Neuronal stem cell (in vitro differentiated cells): Measurements from ENCODE around the gene CYP2W1.

Experiments
- DNase-seq: peaks from one replicate; pipeline ENCODE4 v3.0.0-alpha.2; 2013; ENCODE audit warnings: low spot score
- H2AFZ ChIP-seq: one replicate; pipeline ENCODE4 v1.6.1; 2013; ENCODE audit warnings: mild to moderate bottlenecking, low read length, inconsistent platforms
- H2AK5ac ChIP-seq: 2 replicates; pipeline ENCODE4 v1.6.1; 2013; ENCODE audit warnings: low read depth, mild to moderate bottlenecking, inconsistent platforms, low read length, moderate library complexity, mixed read lengths
- H2BK120ac ChIP-seq: 2 replicates; pipeline ENCODE4 v1.6.1; 2013; ENCODE audit warnings: low read depth, mild to moderate bottlenecking, inconsistent platforms, low read length, moderate library complexity, mixed read lengths
- H2BK12ac ChIP-seq: one replicate; pipeline ENCODE4 v1.6.1; 2013; ENCODE audit warnings: low read length, inconsistent platforms
- H2BK15ac ChIP-seq: 2 replicates; pipeline ENCODE4 v1.6.1; 2013; ENCODE audit warnings: mild to moderate bottlenecking, low read length, inconsistent platforms, mixed read lengths
- H2BK5ac ChIP-seq: one replicate; pipeline ENCODE4 v1.6.1; 2013; ENCODE audit warnings: inconsistent platforms, mild to moderate bottlenecking, low read length, moderate library complexity
- H3K14ac ChIP-seq: one replicate; pipeline ENCODE4 v1.6.1; 2013; ENCODE audit warnings: low read length, inconsistent platforms
- H3K18ac ChIP-seq: 2 replicates; pipeline ENCODE4 v1.6.1; 2013; ENCODE audit warnings: low read length, inconsistent platforms
- H3K23ac ChIP-seq: 2 replicates; pipeline ENCODE4 v1.6.1; 2013; ENCODE audit warnings: low read depth, mild to moderate bottlenecking, mixed read lengths, low read length, inconsistent platforms; ENCODE audit not compliant: poor library complexity
- H3K27ac ChIP-seq: replicated peaks from 3 replicates; pipeline ENCODE4 v1.5.1; 2013; ENCODE audit warnings: low read length, inconsistent platforms
- H3K27me3 ChIP-seq, 3 experiments: 2 replicates each; pipeline ENCODE4 v1.6.1; 2013; ENCODE audit warnings: low read length in 3 of 3, mild to moderate bottlenecking in 2 of 3, inconsistent platforms in 1 of 3, low read depth in 1 of 3, mixed read lengths in 1 of 3, moderate library complexity in 1 of 3; ENCODE audit not compliant: control insufficient read depth in 3 of 3, insufficient read depth in 3 of 3
- H3K36me3 ChIP-seq, 2 donors: replicated peaks in 1 of 2; 2 replicates each; pipeline ENCODE4 v1.6.1; 2013; ENCODE audit warnings: low read length in 2 of 2; ENCODE audit not compliant: control insufficient read depth in 2 of 2, insufficient read depth in 2 of 2
- H3K4ac ChIP-seq: 2 replicates; pipeline ENCODE4 v1.6.1; 2013; ENCODE audit warnings: inconsistent platforms, mild to moderate bottlenecking, low read length, moderate library complexity
- H3K4me1 ChIP-seq, 2 donors: 1 replicate in 1 of 2; 2 replicates in 1 of 2; pipeline ENCODE4 v1.6.1; 2013; ENCODE audit warnings: low read length in 2 of 2, low read depth in 1 of 2; ENCODE audit not compliant: control insufficient read depth in 2 of 2, insufficient read depth in 1 of 2
- H3K4me2 ChIP-seq: one replicate; pipeline ENCODE4 v1.6.1; 2013; ENCODE audit warnings: mild to moderate bottlenecking, low read length, inconsistent platforms; ENCODE audit not compliant: insufficient read depth, poor library complexity, severe bottlenecking
- H3K4me3 ChIP-seq, 2 donors: 2 replicates each; pipeline ENCODE4 v1.5.1; 2013; ENCODE audit warnings: low read length in 2 of 2, mild to moderate bottlenecking in 2 of 2, inconsistent platforms in 1 of 2, moderate library complexity in 1 of 2
- H3K79me1 ChIP-seq: one replicate; pipeline ENCODE4 v1.6.1; 2013; ENCODE audit warnings: low read depth, mild to moderate bottlenecking, inconsistent platforms, low read length, moderate library complexity
- H3K9ac ChIP-seq: one replicate; pipeline ENCODE4 v1.6.1; 2013; ENCODE audit warnings: mild to moderate bottlenecking, low read depth, low read length, inconsistent platforms; ENCODE audit not compliant: poor library complexity
- H3K9me3 ChIP-seq, 2 donors: replicated peaks in 1 of 2; 2 replicates each; pipeline versions ENCODE3 to v1.6.1; 2013; ENCODE audit warnings: low read length in 2 of 2, mild to moderate bottlenecking in 2 of 2, inconsistent platforms in 1 of 2, low read depth in 1 of 2, mixed read lengths in 1 of 2, moderate library complexity in 1 of 2; ENCODE audit not compliant: control insufficient read depth in 2 of 2, insufficient read depth in 1 of 2
- H4K8ac ChIP-seq: one replicate; pipeline ENCODE4 v1.6.1; 2013; ENCODE audit warnings: low read depth, mild to moderate bottlenecking, inconsistent platforms, low read length, moderate library complexity
- H4K91ac ChIP-seq: one replicate; pipeline ENCODE4 v1.6.1; 2013; ENCODE audit warnings: low read length, low read depth, mild to moderate bottlenecking, inconsistent platforms; ENCODE audit not compliant: poor library complexity
- WGBS, 2 donors: extraction: QIAGEN DNeasy Blood & Tissue Kit; methylation state at CpG; one replicate each; pipeline ENCODE4 v1.1.7; 2013; ENCODE audit warnings: missing lambda C conversion rate in 2 of 2, mixed read lengths in 1 of 2; ENCODE audit not compliant: insufficient read length in 2 of 2, insufficient replicate concordance in 1 of 2; ENCODE audit errors: extremely low coverage in 2 of 2; 5-methylcytosine and 5-hydroxymethylcytosine counted together

The CYP2W1 gene

DNA sequence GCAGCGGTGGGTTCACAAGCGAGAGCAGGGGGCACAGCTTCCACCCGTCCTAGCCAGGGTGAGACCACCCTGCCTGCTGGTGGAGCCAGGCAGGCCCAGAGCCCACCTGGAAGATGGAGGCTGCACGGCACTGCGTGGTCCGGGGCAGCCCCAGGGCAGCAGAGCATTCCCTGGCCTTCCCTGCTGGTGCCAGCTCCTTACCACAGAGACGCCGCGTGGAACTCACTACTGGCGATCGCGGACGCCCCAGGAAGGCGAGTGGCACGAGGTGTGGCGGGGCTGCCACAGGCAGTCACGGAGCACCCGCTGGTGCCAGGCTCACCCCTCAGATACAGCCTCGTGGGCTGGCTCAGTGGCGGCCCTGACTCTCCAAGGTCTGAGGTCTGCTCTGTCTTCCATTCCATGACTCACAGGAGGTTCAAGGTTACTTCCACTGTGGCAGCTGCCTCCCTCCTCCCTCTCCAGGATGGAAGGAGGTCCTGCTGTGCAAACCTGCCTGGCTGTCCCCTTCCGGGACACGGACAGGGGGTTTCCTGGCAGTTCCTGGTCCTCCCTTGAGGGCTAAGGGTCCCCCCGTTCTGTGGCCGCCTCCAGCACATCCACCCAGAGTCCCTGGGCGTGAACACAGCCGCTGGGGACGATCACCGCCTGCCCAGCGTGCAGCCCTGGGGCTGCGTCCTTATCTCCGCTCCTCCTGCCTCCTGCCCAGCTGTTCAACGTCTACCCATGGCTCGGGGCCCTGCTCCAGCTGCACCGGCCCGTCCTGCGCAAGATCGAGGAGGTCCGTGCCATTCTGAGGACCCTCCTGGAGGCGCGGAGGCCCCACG, 3.1 kb downstream of the CYP2W1 start:
- Histone ChIP-seq H3K9ac (peak overlapping the region; percentile 60), H4K91ac (no peak overlapping the region), H2AK5ac (peak overlapping the region; percentile 97), H2BK5ac (no peak overlapping the region), H2BK120ac (no peak overlapping the region), H2BK15ac (no peak overlapping the region), H3K79me1 (peaks cover 2% of the 10 kb centered on the region), H3K14ac (peak overlapping the region; percentile 94), H2AFZ (no peak overlapping the region), H3K9me3 (no peaks in the 10 kb centered on the region), H3K18ac (peak overlapping the region; percentile 89), H2BK12ac (no peak overlapping the region), H3K4me2 (no peak overlapping the region), H3K4ac (no peak overlapping the region), H3K36me3 (no peaks in the 10 kb centered on the region), H3K27ac (no peak overlapping the region), H3K23ac (peak overlapping the region; percentile 52), H3K4me1 (peaks cover 3 to 9% of the 10 kb centered on the region in 2 donors), H3K27me3 (no peaks in the 10 kb centered on the region), H4K8ac (no peak overlapping the region), H3K4me3 (no peak overlapping the region)
- DNase-seq, result no peak
- no CpG with 5 or more reads among the region's 41 CpGs for WGBS, 2 donors

DNA sequence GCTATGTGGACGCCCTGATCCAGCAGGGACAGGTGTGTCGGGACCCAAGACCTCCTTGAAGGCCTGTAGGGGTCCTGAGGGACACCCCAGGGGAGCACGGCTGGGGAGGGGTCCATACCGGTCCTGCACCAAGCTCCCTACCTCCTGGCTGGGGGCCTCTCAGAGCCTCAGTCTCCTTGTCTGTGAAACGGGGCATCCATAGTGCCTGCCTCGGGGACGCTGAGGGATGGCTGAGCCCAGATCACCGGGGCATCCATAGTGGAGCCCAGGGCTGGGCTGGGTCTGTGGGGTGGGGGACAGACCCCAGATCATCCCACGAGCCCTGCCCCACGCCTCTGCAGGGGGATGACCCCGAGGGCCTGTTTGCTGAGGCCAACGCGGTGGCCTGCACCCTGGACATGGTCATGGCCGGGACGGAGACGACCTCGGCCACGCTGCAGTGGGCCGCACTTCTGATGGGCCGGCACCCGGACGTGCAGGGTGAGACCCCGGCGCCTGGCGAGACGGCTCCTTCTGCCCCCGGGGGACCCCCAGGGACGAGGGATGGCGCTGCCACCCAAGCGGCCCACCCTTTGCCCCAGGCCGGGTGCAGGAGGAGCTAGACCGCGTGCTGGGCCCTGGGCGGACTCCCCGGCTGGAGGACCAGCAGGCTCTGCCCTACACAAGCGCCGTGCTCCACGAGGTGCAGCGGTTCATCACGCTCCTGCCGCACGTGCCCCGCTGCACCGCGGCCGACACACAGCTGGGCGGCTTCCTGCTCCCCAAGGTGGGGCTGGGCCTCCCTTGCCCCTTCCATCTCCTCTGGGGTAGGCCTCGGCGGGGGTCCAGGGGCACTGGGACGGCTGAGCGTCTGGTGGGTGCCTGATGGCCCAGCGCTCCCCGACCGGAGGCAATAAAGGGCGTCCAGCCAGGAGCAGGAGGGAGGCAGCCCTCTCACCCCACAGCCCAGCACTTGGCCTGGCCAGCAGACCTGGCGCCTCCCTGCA, 4.1 kb downstream of the CYP2W1 start:
- no peak overlapping the region for H2AFZ ChIP-seq
- H2BK15ac ChIP-seq, result peak overlapping the region; percentile 75
- peak overlapping the region; percentile 65 for H3K23ac ChIP-seq
- H3K9me3 ChIP-seq, result no peaks in the 10 kb centered on the region
- no peak overlapping the region for H3K4me2 ChIP-seq
- H3K36me3 ChIP-seq, result no peaks in the 10 kb centered on the region
- no CpG with 5 or more reads among the region's 56 CpGs for WGBS, 2 donors
- DNase-seq, result no peak
- H3K79me1 ChIP-seq, result peaks cover 2% of the 10 kb centered on the region
- H4K91ac ChIP-seq, result peak overlapping the region; percentile 85
- H2AK5ac ChIP-seq, result peak overlapping the region; percentile 97
- no peak overlapping the region for H2BK120ac ChIP-seq
- H4K8ac ChIP-seq, result peak overlapping the region; percentile 3
- no peak overlapping the region for H3K14ac ChIP-seq
- H3K27ac ChIP-seq, result no peak overlapping the region
- no peak overlapping the region for H3K4me3 ChIP-seq
- peak overlapping the region; percentile 77 for H3K9ac ChIP-seq
- H2BK12ac ChIP-seq, result no peak overlapping the region
- peak overlapping the region; percentile 39 for H2BK5ac ChIP-seq
- H3K4me1 ChIP-seq, result peaks cover 3 to 9% of the 10 kb centered on the region in 2 donors
- no peaks in the 10 kb centered on the region for H3K27me3 ChIP-seq
- H3K4ac ChIP-seq, result no peak overlapping the region
- peak overlapping the region; percentile 89 for H3K18ac ChIP-seq

DNA sequence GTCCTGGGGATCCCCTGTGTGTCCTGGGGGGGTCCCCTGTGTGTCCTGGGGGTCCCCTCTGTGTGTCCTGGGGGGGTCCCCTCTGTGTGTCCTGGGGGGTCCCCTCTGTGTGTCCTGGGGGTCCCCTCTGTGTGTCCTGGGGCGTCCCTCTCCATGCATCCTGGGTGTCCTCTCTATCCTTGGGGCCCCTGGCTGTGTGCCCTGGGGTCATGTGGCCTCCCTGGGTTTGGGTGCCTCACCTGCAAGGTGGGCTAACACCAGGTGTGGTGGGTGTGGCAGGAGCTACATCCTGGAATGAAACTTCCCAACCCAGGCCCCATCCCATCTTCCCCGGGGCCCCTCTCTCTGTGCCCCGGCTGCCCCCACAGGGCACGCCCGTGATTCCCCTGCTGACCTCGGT, 4.9 kb downstream of the CYP2W1 start:
- Histone ChIP-seq H3K4me1 (peaks cover 5 to 10% of the 10 kb centered on the region in 2 donors), H3K18ac (peak overlapping the region; percentile 83), H3K9me3 (no peaks in the 10 kb centered on the region), H2BK120ac (no peak overlapping the region), H3K23ac (peak overlapping the region; percentile 73), H3K4ac (no peak overlapping the region), H4K91ac (no peak overlapping the region), H2BK15ac (peak overlapping the region; percentile 75), H2AFZ (no peak overlapping the region), H2AK5ac (peak overlapping the region; percentile 88), H3K27ac (no peak overlapping the region), H3K4me3 (no peak overlapping the region), H3K79me1 (peaks cover 2% of the 10 kb centered on the region), H3K9ac (no peak overlapping the region), H3K27me3 (no peaks in the 10 kb centered on the region), H2BK5ac (peak overlapping the region; percentile 39), H2BK12ac (no peak overlapping the region), H3K36me3 (no peaks in the 10 kb centered on the region), H3K4me2 (no peak overlapping the region), H3K14ac (peak overlapping the region; percentile 56), H4K8ac (no peak overlapping the region)
- WGBS, 2 donors, result no CpG with 5 or more reads among the region's 6 CpGs
- no peak for DNase-seq
